Erythroblast (primary cell): ENCODE results near the gene IMPACT.

ENCODE experiments used
- GATA1 ChIP-seq: IDR thresholded peaks from 2 replicates; pipeline ENCODE4 v1.6.1; 2011; ENCODE audit warnings: low read depth, mild to moderate bottlenecking, control low read depth, low read length, moderate library complexity
- POLR2A ChIP-seq: IDR thresholded peaks from 2 replicates; pipeline ENCODE4 v1.6.1; 2011; ENCODE audit warnings: mild to moderate bottlenecking, low read length

- TF ChIP-seq POLR2A = no peak
- no peak for TF ChIP-seq GATA1
Measured at GRCh38 chr18:24447961-24448360, 21.5 kb downstream of the IMPACT start.
